Thoracic aorta (tissue), 2 donors: ENCODE data around the gene UTP14A. TPM values are rescaled to one million over a fixed set of nuclear protein-coding genes. Genes with fewer than 3 reads are reported as not detected.

Experiments used
- ATAC-seq: fragments of 150-250 bp; one replicate; pipeline ENCODE4 v1.8.0; 2017; ENCODE audit warnings: low read depth; ENCODE audit not compliant: insufficient number of reproducible peaks, low FRiP score
- DNase-seq: peaks from one replicate; pipeline ENCODE4 v3.0.0-alpha.2; 2020; ENCODE audit warnings: low spot score
- H3K27ac ChIP-seq, 2 donors: fragments of 200-600 bp; sonication (generic); 1 replicate in 1 of 2; 2 replicates in 1 of 2; pipeline ENCODE4 v1.5.1; 2016; ENCODE audit warnings: mild to moderate bottlenecking in 2 of 2, moderate library complexity in 2 of 2
- H3K27me3 ChIP-seq: fragments of 200-600 bp; sonication (generic); replicated peaks from 2 replicates; pipeline ENCODE4 v1.6.0; 2016; ENCODE audit warnings: mild to moderate bottlenecking; ENCODE audit not compliant: insufficient read depth
- H3K36me3 ChIP-seq: fragments of 200-600 bp; sonication (generic); one replicate; pipeline ENCODE4 v1.5.1; 2016
- H3K4me1 ChIP-seq, 2 donors: fragments of 200-600 bp; sonication (generic); 1 replicate in 1 of 2; 2 replicates in 1 of 2; pipeline versions ENCODE4 v1.5.1 to v1.6.0; 2016; ENCODE audit warnings: low read depth in 2 of 2, mild to moderate bottlenecking in 1 of 2; ENCODE audit not compliant: control insufficient read depth in 1 of 2
- H3K4me3 ChIP-seq: fragments of 200-600 bp; sonication (generic); 2 replicates; pipeline ENCODE4 v1.5.1; 2016; ENCODE audit warnings: mild to moderate bottlenecking
- H3K9me3 ChIP-seq: fragments of 200-600 bp; sonication (generic); 2 replicates; pipeline ENCODE4 v1.5.1; 2016
- CTCF ChIP-seq: fragments of 200-600 bp; sonication (generic); IDR thresholded peaks from one replicate; pipeline ENCODE4 v1.5.1; 2019; ENCODE audit warnings: antibody characterized with exemption
- total RNA-seq, 2 donors: library from RNA; depleted of rRNA; stranded (reverse); fragments of >200 nt; gene quantifications; one replicate each; pipeline versions ENCODE4 v1.1.0 to v1.2.3, GENCODE V29; 2016

UTP14A gene
- total RNA-seq, 2 donors from 2014 or later, result 8.8 to 19.1 TPM

GRCh38 chrX:129934461-129934860 lies 28.5 kb downstream of the UTP14A start:
- ATAC-seq (no peak), DNase-seq (no peak)
- Histone ChIP-seq H3K4me1 (no peaks in the 10 kb centered on the region), H3K36me3 (no peaks in the 10 kb centered on the region), H3K4me3 (no peak overlapping the region), H3K9me3 (no peaks in the 10 kb centered on the region), H3K27me3 (no peaks in the 10 kb centered on the region), H3K27ac (no peak overlapping the region)
- no peak for TF ChIP-seq CTCF

- ATAC-seq, result no peak
- H3K9me3 ChIP-seq, result no peaks in the 10 kb centered on the region
- no peak for DNase-seq
- TF ChIP-seq CTCF, result no peak
- H3K27me3 ChIP-seq, result no peaks in the 10 kb centered on the region
- no peaks in the 10 kb centered on the region for H3K36me3 ChIP-seq
- no peak overlapping the region for H3K4me3 ChIP-seq
- no peaks in the 10 kb centered on the region for H3K4me1 ChIP-seq
- no peak overlapping the region for H3K27ac ChIP-seq
These were observed 29.0 kb downstream of the UTP14A start for GRCh38 chrX:129934952-129935351.

- H3K36me3 ChIP-seq, result no peaks in the 10 kb centered on the region
- no peaks in the 10 kb centered on the region for H3K9me3 ChIP-seq
- no peaks in the 10 kb centered on the region for H3K4me1 ChIP-seq
- DNase-seq (no peak), ATAC-seq (no peak)
- TF ChIP-seq CTCF, result no peak
- no peak overlapping the region for H3K4me3 ChIP-seq
- H3K27me3 ChIP-seq, result no peaks in the 10 kb centered on the region
- no peak overlapping the region for H3K27ac ChIP-seq
These were observed 32.1 kb downstream of the UTP14A start for GRCh38 chrX:129938081-129938480.

GRCh38 chrX:129939986-129940385 lies 34.0 kb downstream of the UTP14A start:
- H3K9me3 ChIP-seq, result no peaks in the 10 kb centered on the region
- no peak overlapping the region for H3K4me3 ChIP-seq
- ATAC-seq, result no peak
- H3K27ac ChIP-seq, result no peak overlapping the region
- TF ChIP-seq CTCF, result no peak
- H3K4me1 ChIP-seq, result no peaks in the 10 kb centered on the region
- no peaks in the 10 kb centered on the region for H3K36me3 ChIP-seq
- no peak for DNase-seq
- no peaks in the 10 kb centered on the region for H3K27me3 ChIP-seq

GRCh38 chrX:129940721-129941120 lies 34.8 kb downstream of the UTP14A start:
- no peak overlapping the region for H3K27ac ChIP-seq
- DNase-seq (no peak), ATAC-seq (no peak)
- no peak for TF ChIP-seq CTCF
- no peaks in the 10 kb centered on the region for H3K4me1 ChIP-seq
- no peaks in the 10 kb centered on the region for H3K27me3 ChIP-seq
- no peaks in the 10 kb centered on the region for H3K9me3 ChIP-seq
- no peak overlapping the region for H3K4me3 ChIP-seq
- H3K36me3 ChIP-seq, result no peaks in the 10 kb centered on the region
